Mammary epithelial cell (primary cell): Measurements from ENCODE around the gene CBX1.

Experiments used
- CTCF ChIP-seq, 2 donors: IDR thresholded peaks in 1 of 2; conservative IDR thresholded peaks in 1 of 2; 2 replicates each; pipeline ENCODE4 v1.5.1; 2011 to 2012; ENCODE audit warnings: inconsistent platforms in 2 of 2, low read length in 2 of 2, mild to moderate bottlenecking in 2 of 2, control low read depth in 1 of 2, low read depth in 1 of 2; ENCODE audit not compliant: insufficient read depth in 1 of 2; ENCODE audit errors: extremely low read depth in 1 of 2
- EZH2 ChIP-seq: IDR thresholded peaks from 2 replicates; pipeline ENCODE4 v1.6.1; 2012; ENCODE audit warnings: low read length, inconsistent platforms, borderline replicate concordance

GRCh38 chr17:48144231-48144630, 43.0 kb upstream of the CBX1 start:
- TF ChIP-seq CTCF (conservative IDR thresholded peaks at IDR 0.05 in 1 of 2, IDR thresholded peaks at IDR 0.05 in 1 of 2; ENCODE audit: extremely low read depth in 1 of 2, insufficient read depth in 1 of 2, low read depth in 1 of 2, low read length in 2 of 2) (no peak), EZH2 (no peak)
